Peyer's patch (tissue), 4 donors: Measurements from ENCODE around the gene IRAK2. TPM values are rescaled to one million over a fixed set of nuclear protein-coding genes. Genes with fewer than 3 reads are reported as not detected.

Source experiments
- DNase-seq, 3 donors: peaks; one replicate each; pipeline ENCODE4 v3.0.0-alpha.2; 2017 to 2019
- H3K27ac ChIP-seq, 4 donors: fragments of 200-600 bp; sonication (generic); one replicate each; pipeline ENCODE4 v1.5.1; 2016 to 2019
- H3K27me3 ChIP-seq, 2 donors: fragments of 200-600 bp; sonication (generic); one replicate each; pipeline ENCODE4 v1.5.1; 2019
- H3K36me3 ChIP-seq, 3 donors: fragments of 200-600 bp; sonication (generic); one replicate each; pipeline ENCODE4 v1.5.1; 2016 to 2019
- H3K4me1 ChIP-seq, 4 donors: fragments of 200-600 bp; sonication (generic); one replicate each; pipeline ENCODE4 v1.5.1; 2016 to 2019
- H3K4me3 ChIP-seq, 4 donors: fragments of 200-600 bp; sonication (generic); 1 replicate in 3 of 4; 2 replicates in 1 of 4; pipeline ENCODE4 v1.5.1; 2016 to 2019; ENCODE audit warnings: mild to moderate bottlenecking in 1 of 4
- H3K9me3 ChIP-seq, 4 donors: fragments of 200-600 bp; sonication (generic); one replicate each; pipeline ENCODE4 v1.5.1; 2016 to 2019; ENCODE audit warnings: mild to moderate bottlenecking in 1 of 4
- CTCF ChIP-seq, 6 experiments: fragments of 450-650 bp in 4 of 6; fragments of 200-600 bp in 2 of 6; sonication (generic) in 1 of 6; IDR thresholded peaks; one replicate each; pipeline ENCODE4 v1.5.1; 2017 to 2019; ENCODE audit warnings: antibody characterized with exemption in 6 of 6, mild to moderate bottlenecking in 3 of 6, moderate library complexity in 1 of 6
- POLR2A ChIP-seq, 2 donors: fragments of 450-650 bp; IDR thresholded peaks; one replicate each; pipeline ENCODE4 v1.5.1; 2017; ENCODE audit warnings: antibody characterized with exemption in 2 of 2, mild to moderate bottlenecking in 2 of 2, moderate library complexity in 2 of 2
- total RNA-seq, 4 donors: library from RNA; depleted of rRNA; stranded (reverse); fragments of >200 nt; gene quantifications; one replicate each; pipeline ENCODE4 v1.1.0, GENCODE V29; 2016

Gene IRAK2
- total RNA-seq, 4 donors from 2014 or later, result 9.1 to 17.3 (median 11.0) TPM

GRCh38 chr3:10249833-10250232, 85.1 kb downstream of the IRAK2 start:
- DNase-seq, result no peak
- Histone ChIP-seq H3K4me3 (peak overlapping the region; percentile 90 to 99 (median 95)), H3K27me3 (no peaks in the 10 kb centered on the region), H3K27ac (peak overlapping the region; percentile 91 to 99 (median 94)), H3K9me3 (peaks cover 0 to 7% (median 0%) of the 10 kb centered on the region in 4 donors), H3K4me1 (peaks cover 0 to 33% (median 8%) of the 10 kb centered on the region in 4 donors), H3K36me3 (peaks cover 0 to 31% (median 0%) of the 10 kb centered on the region in 3 donors)
- no peak for TF ChIP-seq POLR2A (IDR thresholded peaks at IDR 0.05)
- TF ChIP-seq CTCF (IDR thresholded peaks at IDR 0.05), result no peak

- peaks cover 0 to 33% (median 8%) of the 10 kb centered on the region in 4 donors for H3K4me1 ChIP-seq
- no peak overlapping the region for H3K4me3 ChIP-seq
- no peaks in the 10 kb centered on the region for H3K27me3 ChIP-seq
- peak in 1 of 3 donors; percentile 38 for DNase-seq
- TF ChIP-seq POLR2A (IDR thresholded peaks at IDR 0.05) (no peak), CTCF (IDR thresholded peaks at IDR 0.05) (no peak)
- peak overlapping the region in 1 of 4 donors; percentile 3 for H3K27ac ChIP-seq
- peaks cover 0 to 36% (median 0%) of the 10 kb centered on the region in 3 donors for H3K36me3 ChIP-seq
- H3K9me3 ChIP-seq, result no peaks in the 10 kb centered on the region
Measured at GRCh38 chr3:10251006-10251405, 86.3 kb downstream of the IRAK2 start.

- Histone ChIP-seq H3K36me3 (peaks cover 0 to 45% (median 0%) of the 10 kb centered on the region in 3 donors), H3K4me3 (no peak overlapping the region), H3K9me3 (no peaks in the 10 kb centered on the region), H3K27me3 (no peaks in the 10 kb centered on the region), H3K4me1 (peaks cover 0 to 27% (median 8%) of the 10 kb centered on the region in 4 donors), H3K27ac (no peak overlapping the region)
- no peak for DNase-seq
- TF ChIP-seq CTCF (IDR thresholded peaks at IDR 0.05), result no peak
- TF ChIP-seq POLR2A (IDR thresholded peaks at IDR 0.05), result no peak
Measured at GRCh38 chr3:10253731-10254130, 89.0 kb downstream of the IRAK2 start.

- H3K27ac ChIP-seq, result no peak overlapping the region
- TF ChIP-seq CTCF (IDR thresholded peaks at IDR 0.05) (no peak), POLR2A (IDR thresholded peaks at IDR 0.05) (no peak)
- H3K4me3 ChIP-seq, result no peak overlapping the region
- H3K4me1 ChIP-seq, result peaks cover 0 to 10% (median 2%) of the 10 kb centered on the region in 4 donors
- peaks cover 0 to 61% (median 0%) of the 10 kb centered on the region in 3 donors for H3K36me3 ChIP-seq
- DNase-seq, result no peak
- no peaks in the 10 kb centered on the region for H3K27me3 ChIP-seq
- no peaks in the 10 kb centered on the region for H3K9me3 ChIP-seq
Measured at GRCh38 chr3:10255835-10256234, 91.1 kb downstream of the IRAK2 start.

GRCh38 chr3:10259036-10259435, 94.3 kb downstream of the IRAK2 start:
- H3K9me3 ChIP-seq, result no peaks in the 10 kb centered on the region
- no peak overlapping the region for H3K4me3 ChIP-seq
- peaks cover 0 to 53% (median 0%) of the 10 kb centered on the region in 3 donors for H3K36me3 ChIP-seq
- H3K27me3 ChIP-seq, result no peaks in the 10 kb centered on the region
- H3K27ac ChIP-seq, result no peak overlapping the region
- DNase-seq, result no peak
- TF ChIP-seq POLR2A (IDR thresholded peaks at IDR 0.05) (no peak), CTCF (IDR thresholded peaks at IDR 0.05) (no peak)
- H3K4me1 ChIP-seq, result peaks cover 0 to 7% (median under 1%) of the 10 kb centered on the region in 4 donors

- H3K36me3 ChIP-seq, result peaks cover 0 to 49% (median 0%) of the 10 kb centered on the region in 3 donors
- H3K4me3 ChIP-seq, result no peak overlapping the region
- no peak for TF ChIP-seq CTCF (IDR thresholded peaks at IDR 0.05)
- no peak for TF ChIP-seq POLR2A (IDR thresholded peaks at IDR 0.05)
- H3K9me3 ChIP-seq, result no peaks in the 10 kb centered on the region
- peaks cover 0 to 7% (median 0%) of the 10 kb centered on the region in 4 donors for H3K4me1 ChIP-seq
- no peaks in the 10 kb centered on the region for H3K27me3 ChIP-seq
- no peak overlapping the region for H3K27ac ChIP-seq
- DNase-seq, result no peak
Measured at GRCh38 chr3:10259798-10260197, 95.1 kb downstream of the IRAK2 start.
